IMR-90 (cell line): ENCODE measurements around the gene PCSK5. TPM values are rescaled to one million over a fixed set of nuclear protein-coding genes. Genes with fewer than 3 reads are reported as not detected.

Source experiments
- CEBPB ChIP-seq: IDR thresholded peaks from 2 replicates; pipeline ENCODE4 v1.6.1; 2012; ENCODE audit warnings: low read depth, low read length, improper control_type of control experiment
- CTCF ChIP-seq: conservative IDR thresholded peaks from 2 replicates; pipeline ENCODE4 v1.5.1; 2012; ENCODE audit warnings: mild to moderate bottlenecking, low read depth, low read length, improper control_type of control experiment
- MAFK ChIP-seq: IDR thresholded peaks from 2 replicates; pipeline ENCODE4 v1.6.1; 2012; ENCODE audit warnings: low read depth, low read length, improper control_type of control experiment
- RAD21 ChIP-seq: IDR thresholded peaks from 2 replicates; pipeline ENCODE4 v1.6.1; 2012; ENCODE audit warnings: low read length, improper control_type of control experiment
- SMC3 ChIP-seq: fragments of 150-350 bp; IDR thresholded peaks from 2 replicates; pipeline ENCODE4 v1.6.1; 2016; ENCODE audit warnings: low read depth, mild to moderate bottlenecking, antibody characterized with exemption, low read length, moderate library complexity
- polyA plus RNA-seq, 3 experiments: library from polyadenylated mRNA; depleted of rRNA; stranded (reverse); fragments of >200 nt; gene quantifications; 2 replicates each; pipeline ENCODE4 v1.2.3, GENCODE V29; 2012; ENCODE audit warnings: low replicate concordance in 1 of 3
- total RNA-seq: library from RNA; depleted of rRNA; stranded (reverse); fragments of >200 nt; gene quantifications from 2 replicates; pipeline ENCODE4 v1.2.3, GENCODE V29; 2012

The PCSK5 gene
- total and polyA plus RNA-seq, 2 of the 4 experiments (the other 2 are of a cell fraction), result 1.5 to 3.0 TPM

DNA sequence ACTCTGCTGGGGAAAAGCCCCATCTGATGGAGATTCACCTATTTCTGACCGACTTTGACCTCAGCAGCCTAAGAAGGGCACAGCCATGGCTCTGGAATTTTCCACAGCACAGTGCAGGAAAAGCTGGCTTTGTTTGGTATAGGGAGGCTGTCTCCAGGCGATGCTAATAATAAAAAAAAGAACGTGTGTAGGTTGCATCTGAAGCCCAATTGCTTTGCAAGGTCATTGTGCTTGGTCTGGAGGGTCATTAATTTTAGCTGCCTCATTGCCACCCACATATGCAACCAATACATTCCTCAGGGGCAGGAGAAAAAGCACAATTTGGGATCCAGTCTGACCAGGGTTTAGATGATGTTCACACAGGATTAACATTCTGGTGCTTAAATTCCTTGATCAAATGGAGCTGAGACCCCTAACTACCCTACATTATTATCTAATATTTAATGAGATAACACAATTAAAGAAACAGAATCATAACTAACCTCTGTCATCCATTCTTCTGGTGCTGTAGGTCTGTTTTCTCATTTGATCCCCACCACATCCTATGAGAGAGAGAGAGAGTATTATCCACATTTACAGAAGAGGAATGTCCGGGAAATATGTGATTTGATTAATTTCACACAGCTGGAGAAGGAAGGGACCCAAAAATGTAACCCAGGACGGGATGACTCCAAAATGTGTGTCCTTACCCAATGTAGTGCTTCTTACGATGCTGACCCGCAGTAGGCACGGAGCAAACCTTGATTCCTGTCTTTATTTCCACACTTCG, 327.8 kb downstream of the PCSK5 start (continued):
- TF ChIP-seq CTCF (no peak), MAFK (no peak), SMC3 (no peak), CEBPB (no peak), RAD21 (no peak)
